DND-41 (cell line): ENCODE data around the gene RGS19.

Experiments
- EZH2 ChIP-seq: IDR thresholded peaks from 3 replicates; pipeline ENCODE4 v1.6.1; 2012; ENCODE audit warnings: borderline replicate concordance, low read depth, mild to moderate bottlenecking, moderate library complexity, low read length, inconsistent platforms; ENCODE audit not compliant: severe bottlenecking
- TF ChIP-seq, protein P1 (sequence below): IDR thresholded peaks from 2 replicates; pipeline ENCODE4 v1.5.1; 2012; ENCODE audit warnings: borderline replicate concordance, low read length, moderate library complexity, mild to moderate bottlenecking; ENCODE audit not compliant: poor library complexity, severe bottlenecking; ENCODE audit errors: extremely low read depth

DNA sequence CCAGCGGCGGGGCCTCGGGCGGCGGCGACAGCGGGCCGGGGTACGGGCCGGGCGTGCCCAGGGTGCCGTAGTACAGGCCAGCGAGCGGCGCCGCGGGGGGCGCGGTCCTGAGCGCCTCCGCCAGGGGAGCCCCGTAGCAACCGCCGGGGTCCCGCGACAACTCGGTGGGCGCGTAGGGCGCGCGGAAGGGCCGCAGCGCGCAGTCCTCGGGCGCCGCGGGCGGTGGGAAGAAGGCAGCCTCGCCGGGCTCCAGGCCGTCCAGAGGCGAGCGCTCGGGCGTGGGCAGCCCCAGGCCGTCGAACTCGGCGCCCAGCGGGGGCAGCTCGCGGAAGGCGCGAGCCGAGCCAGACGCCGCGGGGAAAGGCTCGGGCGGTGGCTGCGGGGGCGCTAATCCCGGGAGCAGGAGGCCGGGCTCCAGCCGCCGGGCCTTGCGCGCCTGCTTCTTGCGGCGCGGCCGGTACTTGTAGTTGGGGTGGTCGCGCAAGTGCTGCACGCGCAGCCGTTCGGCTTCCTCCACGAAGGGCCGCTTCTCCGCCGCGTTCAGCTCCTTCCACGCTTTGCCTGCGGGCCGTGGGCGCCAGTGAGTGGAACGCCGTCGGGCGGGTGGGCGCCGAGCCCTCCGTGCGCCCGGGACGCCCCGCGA, 30.8 kb downstream of the RGS19 start:
- TF ChIP-seq, protein P1, sequence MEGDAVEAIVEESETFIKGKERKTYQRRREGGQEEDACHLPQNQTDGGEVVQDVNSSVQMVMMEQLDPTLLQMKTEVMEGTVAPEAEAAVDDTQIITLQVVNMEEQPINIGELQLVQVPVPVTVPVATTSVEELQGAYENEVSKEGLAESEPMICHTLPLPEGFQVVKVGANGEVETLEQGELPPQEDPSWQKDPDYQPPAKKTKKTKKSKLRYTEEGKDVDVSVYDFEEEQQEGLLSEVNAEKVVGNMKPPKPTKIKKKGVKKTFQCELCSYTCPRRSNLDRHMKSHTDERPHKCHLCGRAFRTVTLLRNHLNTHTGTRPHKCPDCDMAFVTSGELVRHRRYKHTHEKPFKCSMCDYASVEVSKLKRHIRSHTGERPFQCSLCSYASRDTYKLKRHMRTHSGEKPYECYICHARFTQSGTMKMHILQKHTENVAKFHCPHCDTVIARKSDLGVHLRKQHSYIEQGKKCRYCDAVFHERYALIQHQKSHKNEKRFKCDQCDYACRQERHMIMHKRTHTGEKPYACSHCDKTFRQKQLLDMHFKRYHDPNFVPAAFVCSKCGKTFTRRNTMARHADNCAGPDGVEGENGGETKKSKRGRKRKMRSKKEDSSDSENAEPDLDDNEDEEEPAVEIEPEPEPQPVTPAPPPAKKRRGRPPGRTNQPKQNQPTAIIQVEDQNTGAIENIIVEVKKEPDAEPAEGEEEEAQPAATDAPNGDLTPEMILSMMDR, result no peak
- TF ChIP-seq EZH2, result no peak
